HG03139 (cell line): ENCODE data around the gene OPN4.

Experiments
- ATAC-seq: cut with Tn5 transposase; IDR thresholded peaks from one replicate; pipeline ENCODE4 v1.9.1; 2021; ENCODE audit not compliant: unreplicated experiment

OPN4 gene

DNA sequence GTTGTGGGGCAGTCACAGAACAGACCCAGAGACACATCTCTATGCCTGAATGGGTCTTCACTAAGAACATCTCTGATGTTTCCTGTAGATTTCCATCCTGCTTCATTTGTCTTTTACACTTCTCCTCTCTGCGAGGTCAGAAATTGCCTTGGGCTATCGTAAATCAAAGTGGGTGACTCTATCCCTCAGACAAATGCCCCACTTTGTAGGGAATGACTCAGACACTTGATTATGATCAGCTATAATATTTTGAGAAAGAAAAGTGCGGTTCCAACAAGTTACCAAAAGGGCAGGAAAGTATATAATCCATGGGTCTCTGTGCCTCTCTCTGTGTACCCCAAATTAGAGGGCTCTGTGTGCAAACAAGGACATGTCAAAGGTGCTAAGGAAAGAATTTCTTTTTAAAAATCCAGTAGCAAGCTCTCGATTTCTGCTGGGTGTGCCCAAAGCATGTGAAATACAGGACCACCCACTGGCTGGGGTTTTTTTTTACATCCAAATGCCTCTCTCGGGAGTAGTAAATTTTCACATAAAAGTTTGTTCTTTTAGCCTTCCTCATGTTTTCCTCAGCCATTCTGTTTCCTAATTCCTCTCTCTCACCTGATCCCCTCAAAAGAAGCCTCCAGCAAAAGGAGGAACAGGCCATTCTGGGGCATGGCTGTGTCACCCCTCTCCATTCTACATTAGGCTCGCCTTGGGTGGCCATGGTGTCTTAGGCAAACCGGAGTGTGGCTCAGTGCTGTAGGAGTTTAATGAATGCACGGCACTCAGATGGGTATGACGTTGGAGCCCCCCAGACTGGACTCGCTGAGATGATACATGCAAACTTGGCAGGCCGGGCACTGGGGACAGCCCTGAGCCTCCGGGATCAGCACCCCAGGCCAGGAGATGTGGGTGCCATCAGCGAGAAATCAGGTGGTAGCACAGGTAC, 6.3 kb upstream of the OPN4 start:
- no peak for ATAC-seq

DNA sequence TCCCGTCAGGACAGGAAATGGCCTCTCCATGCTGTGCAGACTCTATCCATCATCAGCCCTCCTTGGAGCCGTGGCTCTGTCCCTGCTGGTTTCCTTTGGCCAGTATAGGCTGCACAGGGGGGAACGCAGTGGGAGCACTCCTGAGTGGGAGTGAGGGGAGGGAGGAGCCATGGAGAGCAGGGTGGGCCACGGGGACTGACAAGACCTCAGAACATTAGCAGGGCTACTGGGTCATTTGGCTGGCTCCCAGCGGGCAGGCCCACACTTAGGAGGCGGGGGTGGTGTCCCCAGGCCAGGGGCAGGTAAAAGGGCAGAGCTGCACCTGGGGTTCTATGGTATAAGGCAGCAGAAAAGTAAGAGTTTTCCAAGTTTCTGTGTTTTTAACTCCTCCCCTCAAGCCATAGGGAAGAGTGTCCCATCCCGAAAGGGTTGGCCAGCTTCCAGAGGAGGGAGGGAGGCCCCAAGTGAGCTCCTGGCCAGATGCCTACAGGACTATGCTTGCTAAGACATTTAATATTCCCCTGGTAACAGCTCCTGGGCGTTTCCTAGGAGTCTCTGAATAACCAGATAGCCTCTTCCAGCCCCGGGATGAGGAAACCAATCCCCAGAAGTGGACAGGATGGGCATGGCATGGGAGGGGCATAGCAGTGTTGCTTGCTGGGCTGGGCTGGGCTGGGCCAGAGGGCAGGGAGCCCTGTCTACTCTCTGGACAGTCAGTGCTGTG, 5.5 kb upstream of the OPN4 start:
- no peak for ATAC-seq

- no peak for ATAC-seq
Observed at GRCh38 chr10:86649471-86650150, 4.7 kb upstream of the OPN4 start.

GRCh38 chr10:86650151-86650550, 4.2 kb upstream of the OPN4 start:
- ATAC-seq, result no peak

DNA sequence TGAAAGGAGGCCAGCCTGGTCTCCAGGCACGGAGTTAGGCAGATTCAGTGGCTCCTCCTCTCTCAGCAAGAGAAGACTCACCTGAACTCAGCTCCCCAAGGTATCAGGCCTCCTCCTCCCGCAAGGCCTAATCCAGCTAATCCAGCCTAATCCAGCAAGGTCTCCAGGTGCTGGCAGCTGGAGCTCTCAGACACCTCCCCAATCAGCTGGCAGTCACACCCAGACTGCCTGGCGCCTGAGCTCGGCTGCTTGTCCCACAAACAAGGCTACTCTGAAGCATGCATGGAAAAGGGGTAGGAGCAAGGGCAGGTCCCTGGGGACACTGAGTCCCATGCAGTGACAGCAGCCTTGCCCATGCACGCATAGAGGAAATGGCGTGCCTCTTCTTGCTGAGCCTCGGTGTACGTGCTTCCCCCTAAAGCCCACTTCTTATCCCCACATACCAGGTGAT, 3.3 kb upstream of the OPN4 start:
- no peak for ATAC-seq

DNA sequence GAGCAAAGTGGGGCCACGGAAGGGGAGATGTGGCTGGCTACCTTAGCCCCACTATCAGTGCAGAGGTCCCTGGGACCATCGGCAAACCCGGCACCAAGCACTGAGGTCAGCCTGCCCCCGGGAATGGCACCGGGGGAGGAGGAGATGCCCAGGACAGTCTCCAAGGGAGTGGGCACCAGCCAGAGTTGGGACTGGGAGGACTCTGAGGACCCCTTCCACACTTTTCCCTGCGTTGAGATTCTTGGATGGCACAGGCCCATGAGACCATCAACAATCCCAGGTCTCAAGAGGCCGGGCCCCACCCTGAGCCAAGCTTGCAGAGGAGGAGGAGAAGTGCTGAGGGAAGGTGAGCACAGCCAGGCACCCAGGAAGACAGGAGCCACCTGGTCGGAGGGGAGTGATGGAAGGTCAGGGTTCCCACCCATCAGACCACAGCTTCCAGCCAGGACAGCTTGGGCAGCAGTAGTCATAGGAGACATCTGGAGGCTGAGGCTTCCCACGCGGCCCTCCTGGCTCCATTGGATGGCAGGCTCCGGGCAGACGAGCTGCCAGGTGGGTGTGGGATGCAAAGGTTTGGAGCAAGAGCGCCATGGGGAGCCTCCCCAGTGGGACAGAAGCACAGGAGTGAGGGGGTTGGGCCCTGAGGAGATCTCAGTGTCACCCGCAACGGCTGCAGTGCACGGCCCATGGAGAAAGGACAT, 2.6 kb upstream of the OPN4 start:
- ATAC-seq, result no peak

- no peak for ATAC-seq
Observed at GRCh38 chr10:86652361-86653202, 1.8 kb upstream of the OPN4 start.

DNA sequence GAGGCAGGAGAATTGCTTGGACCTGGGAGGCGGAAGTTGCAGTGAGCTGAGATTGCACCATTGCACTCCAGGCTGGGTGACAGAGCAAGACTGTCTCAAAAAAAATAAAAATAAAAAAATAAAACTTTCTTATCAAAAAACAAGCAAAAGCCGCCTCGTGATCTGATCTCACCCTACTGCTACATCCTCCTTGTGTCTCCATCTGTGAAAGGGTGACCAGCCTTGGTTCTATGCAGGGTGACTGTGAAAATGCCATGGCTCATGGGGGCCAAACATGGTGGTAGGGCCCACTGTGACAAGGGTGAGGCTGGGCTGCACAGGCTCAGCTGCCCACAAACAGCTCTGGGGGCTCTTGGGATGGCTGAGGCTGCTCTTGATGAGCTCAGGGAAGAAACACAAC, 968 bp upstream of the OPN4 start:
- no peak for ATAC-seq

- no peak for ATAC-seq
Observed at GRCh38 chr10:86653987-86654386, 360 bp upstream of the OPN4 start.

- ATAC-seq, result no peak
Observed at GRCh38 chr10:86655173-86655540, 810 bp downstream of the OPN4 start.

- no peak for ATAC-seq
Observed at GRCh38 chr10:86655596-86655995, 1.2 kb downstream of the OPN4 start.

DNA sequence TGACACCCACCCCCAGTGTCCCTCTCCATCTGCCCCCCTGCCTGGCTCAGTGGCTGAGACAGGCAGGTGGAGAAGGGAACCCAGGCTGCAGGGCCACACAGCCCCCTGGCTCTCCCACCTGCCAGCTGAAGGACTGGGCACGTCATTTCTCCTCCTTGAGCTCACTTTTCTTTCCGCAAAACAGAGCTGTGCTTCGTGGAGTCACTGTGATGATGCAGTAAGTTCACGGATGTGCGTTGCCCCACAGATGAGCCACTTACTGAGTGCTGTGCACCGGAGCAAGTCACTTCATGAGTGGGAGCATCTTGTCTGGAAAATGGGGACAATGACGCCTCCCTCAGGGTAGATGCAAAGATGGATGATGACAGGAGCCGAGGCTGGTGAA, 2.7 kb downstream of the OPN4 start:
- no peak for ATAC-seq

DNA sequence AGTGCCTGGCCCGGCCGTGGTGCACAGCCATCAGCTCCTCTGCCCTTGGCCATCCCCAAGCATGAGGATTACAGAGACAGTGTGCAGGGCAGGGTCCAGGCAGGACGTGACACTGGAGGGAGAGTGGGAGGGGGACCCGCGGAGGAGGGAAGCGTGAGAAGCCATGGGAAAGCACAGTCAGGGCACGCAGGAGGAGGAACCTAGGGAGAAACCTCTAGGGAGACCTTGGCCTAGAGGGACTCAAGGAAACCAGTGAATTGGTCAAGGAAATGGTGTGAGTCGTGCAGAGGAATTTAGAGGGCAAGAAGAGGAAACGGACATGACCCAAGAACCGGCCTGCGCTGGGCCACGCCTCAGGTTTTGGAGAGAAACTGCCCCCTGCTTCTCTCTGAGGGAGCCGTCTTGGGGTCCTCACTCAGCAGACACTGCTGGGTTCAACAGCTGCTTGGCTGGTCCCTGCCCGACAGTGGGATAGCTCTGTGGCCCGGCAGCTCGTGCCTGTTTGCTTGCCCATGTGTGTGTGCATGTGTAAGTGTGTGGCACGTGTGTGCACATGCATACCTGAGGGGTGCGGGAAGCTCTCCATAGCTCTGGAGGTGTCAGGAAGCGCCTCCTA, 3.2 kb downstream of the OPN4 start:
- ATAC-seq, result no peak

GRCh38 chr10:86658261-86658741, 4.0 kb downstream of the OPN4 start:
- no peak for ATAC-seq

DNA sequence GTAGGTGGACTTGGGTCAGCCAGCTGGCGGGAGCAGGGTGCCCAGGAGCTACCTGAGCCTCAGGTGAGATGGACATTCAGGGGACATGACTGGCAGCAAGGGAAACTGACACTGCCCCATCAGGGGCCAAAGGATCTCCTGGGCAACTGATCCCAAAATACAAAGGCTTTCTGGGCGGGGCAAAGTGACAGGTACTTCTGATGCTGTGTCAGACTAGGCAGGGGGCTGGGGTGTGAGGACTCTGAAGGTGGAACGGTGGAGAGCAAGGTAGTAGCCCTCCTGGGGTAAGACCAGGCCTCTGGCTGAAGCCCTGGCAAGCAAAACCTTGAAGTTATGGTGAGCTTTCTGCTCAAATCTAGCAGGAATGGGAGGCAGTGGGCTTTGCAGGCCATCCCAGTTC, 4.4 kb downstream of the OPN4 start:
- no peak for ATAC-seq

GRCh38 chr10:86659161-86659691, 4.9 kb downstream of the OPN4 start:
- ATAC-seq, result no peak

GRCh38 chr10:86659721-86660453, 5.5 kb downstream of the OPN4 start:
- ATAC-seq, result no peak

- ATAC-seq, result no peak
Observed at GRCh38 chr10:86661161-86662025, 7.0 kb downstream of the OPN4 start.
